HCT116 (cell line): ENCODE data around the gene FRZB. TPM values are rescaled to one million over a fixed set of nuclear protein-coding genes. Genes with fewer than 3 reads are reported as not detected.

Experiments
- ATAC-seq: fragments of 200-7000 bp; cut with Tn5 transposase; 2 replicates; pipeline ENCODE4 v1.9.1; 2020; ENCODE audit warnings: mild to moderate bottlenecking, moderate library complexity
- BruUV-seq: library from RNA; stranded (reverse); fragments of 400-500 nt; replicated peaks from 2 replicates; lab custom pipeline; 2021; lab: Mats Ljungman, UMichigan
- CTCF ChIA-PET: fragments of 300-600 bp; sonication (Branson Sonifier 250); formaldehyde crosslinking; loops from one replicate; lab custom pipeline; 2021; ENCODE audit warnings: antibody characterized with exemption; lab: Charles Lee
- POLR2A ChIA-PET: fragments of 300-600, 350-600 bp; sonication (Branson Sonifier 250); formaldehyde crosslinking; loops from one replicate; lab custom pipeline; 2021; ENCODE audit warnings: antibody characterized with exemption; lab: Charles Lee
- RAD21 ChIA-PET, 2 experiments: fragments of 300-600 bp; sonication (Branson Sonifier 250); formaldehyde crosslinking; loops; one replicate each; lab custom pipeline; 2023; ENCODE audit warnings: low total read pairs in 2 of 2; ENCODE audit not compliant: uncharacterized antibody in 2 of 2, unreplicated experiment in 2 of 2, low non-redundant PET in 1 of 2; lab: Charles Lee
- DNase-seq: peaks from one replicate; pipeline ENCODE4 v3.0.0-alpha.2; 2010; ENCODE audit warnings: low read depth, low spot score
- H2AFZ ChIP-seq: fragments of 200-600 bp; shearing (Covaris generic), sonication (generic); 2 replicates; pipeline ENCODE4 v1.6.1; 2017; ENCODE audit warnings: low read depth, mixed run types, mixed read lengths, antibody characterized with exemption, low read length; ENCODE audit not compliant: poor library complexity, severe bottlenecking
- H3K27ac ChIP-seq: 2 replicates; pipeline ENCODE4 v1.5.1; 2012; ENCODE audit warnings: low read depth, low read length
- H3K27me3 ChIP-seq: fragments of 200-600 bp; sonication (generic); 2 replicates; pipeline ENCODE4 v1.6.1; 2016; ENCODE audit warnings: mixed run types, low read length, mixed read lengths; ENCODE audit not compliant: insufficient read depth
- H3K36me3 ChIP-seq, 2 experiments: fragments of 200-500 bp in 1 of 2; fragments of 200-600 bp in 1 of 2; sonication (Bioruptor generic) in 1 of 2; sonication (generic) in 1 of 2; 2 replicates each; pipeline versions ENCODE4 v1.5.1 to v1.6.1; 2014 to 2016; ENCODE audit warnings: low read length in 2 of 2, inconsistent platforms in 1 of 2, mixed read lengths in 1 of 2, mixed run types in 1 of 2; ENCODE audit not compliant: insufficient read depth in 2 of 2, control insufficient read depth in 1 of 2
- H3K4me1 ChIP-seq, 2 experiments: fragments of 200-600 bp in 1 of 2; sonication (generic) in 1 of 2; 2 replicates each; pipeline versions ENCODE4 v1.5.1 to v1.6.1; 2012 to 2017; ENCODE audit warnings: low read length in 2 of 2, inconsistent platforms in 1 of 2, mild to moderate bottlenecking in 1 of 2, mixed read lengths in 1 of 2, mixed run types in 1 of 2, moderate library complexity in 1 of 2; ENCODE audit not compliant: insufficient read depth in 2 of 2, control insufficient read depth in 1 of 2
- H3K4me2 ChIP-seq: fragments of 200-600 bp; sonication (generic); 2 replicates; pipeline ENCODE4 v1.6.1; 2017; ENCODE audit warnings: mixed run types, low read length, mixed read lengths
- H3K4me3 ChIP-seq, 2 experiments: fragments of 200-600 bp in 1 of 2; sonication (generic) in 1 of 2; replicated peaks in 1 of 2; 2 replicates each; pipeline ENCODE4 v1.5.1; 2011 to 2016; ENCODE audit warnings: low read length in 2 of 2, control low read depth in 1 of 2, low read depth in 1 of 2, mild to moderate bottlenecking in 1 of 2, mixed read lengths in 1 of 2, mixed run types in 1 of 2
- H3K79me2 ChIP-seq: fragments of 200-600 bp; sonication (generic); 2 replicates; pipeline ENCODE4 v1.6.1; 2017; ENCODE audit warnings: mild to moderate bottlenecking, mixed run types, low read length, moderate library complexity, mixed read lengths; ENCODE audit not compliant: insufficient read depth
- H3K9ac ChIP-seq: fragments of 200-600 bp; sonication (generic); 2 replicates; pipeline ENCODE4 v1.6.1; 2016; ENCODE audit warnings: low read length, mixed read lengths
- H3K9me2 ChIP-seq: fragments of 200-600 bp; sonication (generic), shearing (Covaris generic); 2 replicates; pipeline ENCODE4 v1.6.1; 2017; ENCODE audit warnings: mixed run types, mild to moderate bottlenecking, moderate library complexity; ENCODE audit not compliant: insufficient read depth
- H3K9me3 ChIP-seq, 2 experiments: fragments of 200-500 bp in 1 of 2; fragments of 200-600 bp in 1 of 2; sonication (Bioruptor generic) in 1 of 2; sonication (generic) in 1 of 2; 2 replicates each; pipeline ENCODE4 v1.6.1; 2014 to 2017; ENCODE audit warnings: low read length in 2 of 2, mixed read lengths in 2 of 2, inconsistent platforms in 1 of 2, low read depth in 1 of 2, mild to moderate bottlenecking in 1 of 2, mixed run types in 1 of 2, moderate library complexity in 1 of 2; ENCODE audit not compliant: control insufficient read depth in 1 of 2, insufficient read depth in 1 of 2
- H4K20me1 ChIP-seq: fragments of 200-600 bp; sonication (generic), shearing (Covaris generic); 2 replicates; pipeline ENCODE4 v1.6.1; 2017; ENCODE audit warnings: mixed run types, mild to moderate bottlenecking, moderate library complexity; ENCODE audit not compliant: insufficient read depth
- ATF3 ChIP-seq: IDR thresholded peaks from 2 replicates; pipeline ENCODE4 v1.6.1; 2012
- CEBPB ChIP-seq: IDR thresholded peaks from 2 replicates; pipeline ENCODE4 v1.6.1; 2012; ENCODE audit warnings: low read depth
- EGR1 ChIP-seq: IDR thresholded peaks from 2 replicates; pipeline ENCODE4 v1.6.1; 2012; ENCODE audit warnings: low read depth
- ELF1 ChIP-seq: IDR thresholded peaks from 2 replicates; pipeline ENCODE4 v1.6.1; 2012; ENCODE audit warnings: low read depth, borderline replicate concordance
- EZH2phosphoT487 ChIP-seq: fragments of 200-600 bp; IDR thresholded peaks from 2 replicates; pipeline ENCODE4 v1.6.1; 2018; ENCODE audit warnings: antibody characterized with exemption, borderline replicate concordance
- FOSL1 ChIP-seq: IDR thresholded peaks from 2 replicates; pipeline ENCODE4 v1.6.1; 2012; ENCODE audit warnings: low read depth
- JUND ChIP-seq: IDR thresholded peaks from 2 replicates; pipeline ENCODE4 v1.6.1; 2012
- MAX ChIP-seq: IDR thresholded peaks from 2 replicates; pipeline ENCODE4 v1.6.1; 2012
- POLR2A ChIP-seq: IDR thresholded peaks from 2 replicates; pipeline ENCODE4 v1.7.0; 2011; ENCODE audit warnings: borderline replicate concordance; ENCODE audit not compliant: insufficient read depth, insufficient read length; ENCODE audit errors: extremely low read depth
- RAD21 ChIP-seq: IDR thresholded peaks from 2 replicates; pipeline ENCODE4 v1.6.1; 2012; ENCODE audit warnings: low read depth, mild to moderate bottlenecking
- REST ChIP-seq: IDR thresholded peaks from 2 replicates; pipeline ENCODE4 v1.6.1; 2012; ENCODE audit warnings: low read depth
- SP1 ChIP-seq: IDR thresholded peaks from 2 replicates; pipeline ENCODE4 v1.6.1; 2012; ENCODE audit warnings: low read depth
- TCF7L2 ChIP-seq: IDR thresholded peaks from 2 replicates; pipeline ENCODE4 v1.7.0; 2011; ENCODE audit warnings: borderline replicate concordance, inconsistent platforms; ENCODE audit not compliant: insufficient read depth, insufficient read length; ENCODE audit errors: extremely low read depth
- YY1 ChIP-seq: IDR thresholded peaks from 2 replicates; pipeline ENCODE4 v1.6.1; 2011; ENCODE audit warnings: low read length, low read depth, moderate library complexity, mild to moderate bottlenecking; ENCODE audit not compliant: insufficient replicate concordance; ENCODE audit errors: extremely low read depth
- ZBTB33 ChIP-seq: IDR thresholded peaks from 2 replicates; pipeline ENCODE4 v1.6.1; 2011; ENCODE audit warnings: mild to moderate bottlenecking, low read length, moderate library complexity; ENCODE audit not compliant: insufficient replicate concordance; ENCODE audit errors: extremely low read depth
- ZFX ChIP-seq: fragments of 450-650 bp; IDR thresholded peaks from 2 replicates; pipeline ENCODE4 v1.6.1; 2017
- ZNF274 ChIP-seq: fragments of 200-500 bp; sonication (Bioruptor generic); IDR thresholded peaks from 2 replicates; pipeline ENCODE4 v1.6.1; 2014; ENCODE audit warnings: mild to moderate bottlenecking, low read depth, low read length, inconsistent platforms
- intact Hi-C: fragments of 100-400 bp; cut with micrococcal nuclease; formaldehyde crosslinking; loops from 2 replicates; pipeline ENCODE4 v1.10.0; 2022
- total RNA-seq: library from RNA; stranded (reverse); gene quantifications from one replicate; pipeline ENCODE4 v1.2.1, GENCODE V29; 2021; ENCODE audit not compliant: unreplicated experiment

Gene FRZB
- total RNA-seq, 1 experiment from 2014 or later = 0.49 TPM

GRCh38 chr2:182860858-182861257 lies 5.6 kb downstream of the FRZB start:
- Histone ChIP-seq H2AFZ (no peak overlapping the region), H3K27ac (no peak overlapping the region), H3K9me2 (no peaks in the 10 kb centered on the region), H3K9me3 (no peaks in the 10 kb centered on the region), H3K9ac (no peak overlapping the region), H3K4me2 (no peak overlapping the region)
- intact Hi-C loops = no loop called here
- DNase-seq = no peak
- CTCF ChIA-PET = interaction anchor here (1.7 kb wide), 1 partner anchor 9 kb away, joined by 3 read pairs; no protein-coding TSS in a partner anchor
- TF ChIP-seq RAD21 = no peak
- TF ChIP-seq CEBPB = no peak
- TF ChIP-seq ATF3 = no peak
- no peak for TF ChIP-seq ZFX
- no peak for TF ChIP-seq FOSL1
- no peak for TF ChIP-seq SP1
- no peak for TF ChIP-seq JUND
- no peak for TF ChIP-seq TCF7L2
- TF ChIP-seq ZNF274 = no peak
- no peak for TF ChIP-seq ELF1
- TF ChIP-seq, all 23 proteins: peak for 0
- no peak for ATAC-seq
- ChIA-PET POLR2A (no interaction called here), RAD21 (no interaction called here)
- Histone ChIP-seq H3K4me1 (peaks cover 0 to 5% of the 10 kb centered on the region in 2 experiments; a peak in 1 of 4 replicates), H4K20me1 (no peaks in the 10 kb centered on the region), H3K4me3 (no peak overlapping the region), H3K79me2 (no peaks in the 10 kb centered on the region), H3K27me3 (no peaks in the 10 kb centered on the region), H3K36me3 (no peaks in the 10 kb centered on the region)
- no TSS peak for BruUV-seq

- Histone ChIP-seq H4K20me1 (no peaks in the 10 kb centered on the region), H3K9ac (no peak overlapping the region), H3K36me3 (no peaks in the 10 kb centered on the region), H3K9me2 (no peaks in the 10 kb centered on the region), H3K27ac (no peak overlapping the region), H3K27me3 (no peaks in the 10 kb centered on the region), H2AFZ (no peak overlapping the region), H3K4me3 (no peak overlapping the region), H3K4me1 (peaks cover 0 to 5% of the 10 kb centered on the region in 2 experiments; a peak in 1 of 4 replicates), H3K9me3 (no peaks in the 10 kb centered on the region), H3K79me2 (no peaks in the 10 kb centered on the region), H3K4me2 (no peak overlapping the region)
- intact Hi-C loops = no loop called here
- ChIA-PET CTCF (no interaction called here), RAD21 (no interaction called here), POLR2A (no interaction called here)
- no peak for DNase-seq
- ATAC-seq = no peak
- BruUV-seq = no TSS peak
- TF ChIP-seq POLR2A = no peak
- TF ChIP-seq REST = no peak
- TF ChIP-seq EZH2phosphoT487 = no peak
- TF ChIP-seq RAD21 = no peak
- no peak for TF ChIP-seq MAX
- no peak for TF ChIP-seq ZBTB33
- no peak for TF ChIP-seq EGR1
- TF ChIP-seq FOSL1 = no peak
- TF ChIP-seq CEBPB = no peak
- TF ChIP-seq YY1 = no peak
Observed at GRCh38 chr2:182858671-182859070, 7.8 kb downstream of the FRZB start.
